HEK293 (cell line): ENCODE data around the gene CCSER1.

Source experiments
- CTCF ChIA-PET: fragments of 350-600 bp; formaldehyde crosslinking; extraction: SDS; loops from one replicate; lab custom pipeline; 2021; ENCODE audit warnings: antibody characterized with exemption; lab: Yijun Ruan, JAX
- POLR2A ChIA-PET: fragments of 300-600 bp; formaldehyde crosslinking; extraction: SDS; loops from one replicate; lab custom pipeline; 2020; ENCODE audit warnings: antibody characterized with exemption, inconsistent platforms; lab: Yijun Ruan, JAX
- H3K27ac ChIP-seq: fragments of 200-500 bp; sonication (Bioruptor generic); 2 replicates; pipeline ENCODE4 v1.5.1; 2014; ENCODE audit warnings: low read depth, low read length, control low read depth, inconsistent platforms; ENCODE audit errors: extremely low read depth
- H3K36me3 ChIP-seq, 2 experiments: fragments of 200-500 bp in 1 of 2; sonication (Bioruptor generic) in 1 of 2; 1 replicate in 1 of 2; 2 replicates in 1 of 2; pipeline ENCODE4 v1.5.1; 2014 to 2017; ENCODE audit warnings: inconsistent platforms in 2 of 2, low read length in 2 of 2; ENCODE audit not compliant: control insufficient read depth in 2 of 2, insufficient read depth in 1 of 2
- H3K4me1 ChIP-seq: fragments of 200-500 bp; sonication (Bioruptor generic); 2 replicates; pipeline ENCODE4 v1.5.1; 2014; ENCODE audit warnings: mild to moderate bottlenecking, low read length, inconsistent platforms; ENCODE audit not compliant: control insufficient read depth, insufficient read depth
- H3K4me3 ChIP-seq: 2 replicates; pipeline ENCODE4 v1.5.1; 2011; ENCODE audit warnings: low read depth, mild to moderate bottlenecking, control low read depth, low read length, moderate library complexity
- H3K9me3 ChIP-seq: fragments of 200-500 bp; sonication (Bioruptor generic); 2 replicates; pipeline ENCODE4 v1.5.1; 2014; ENCODE audit warnings: low read depth, low read length, inconsistent platforms; ENCODE audit not compliant: control insufficient read depth, insufficient read depth
- BCL11A ChIP-seq: fragments of 450-650 bp; formaldehyde crosslinking; IDR thresholded peaks from 2 replicates; pipeline ENCODE4 v1.5.1; 2016; ENCODE audit warnings: low read depth, missing biosample characterization, missing genetic modification characterization
- EGR2 ChIP-seq: fragments of 450-650 bp; formaldehyde crosslinking; IDR thresholded peaks from 2 replicates; pipeline ENCODE4 v1.5.1; 2016; ENCODE audit warnings: low read depth, missing biosample characterization, missing genetic modification characterization
- HOXC10 ChIP-seq: sonication (generic); formaldehyde crosslinking; IDR thresholded peaks from 2 replicates; pipeline ENCODE4 v1.8.1; 2023; ENCODE audit warnings: mild to moderate bottlenecking, missing genetic modification reagents
- HOXD13 ChIP-seq: sonication (generic); formaldehyde crosslinking; IDR thresholded peaks from 2 replicates; pipeline ENCODE4 v1.8.0; 2022; ENCODE audit warnings: missing genetic modification reagents, borderline replicate concordance
- KLF7 ChIP-seq: fragments of 450-650 bp; formaldehyde crosslinking; IDR thresholded peaks from 2 replicates; pipeline ENCODE4 v1.5.1; 2016; ENCODE audit warnings: missing biosample characterization, missing genetic modification characterization, borderline replicate concordance
- MEIS1 ChIP-seq: sonication (generic); formaldehyde crosslinking; IDR thresholded peaks from 2 replicates; pipeline ENCODE4 v1.8.1; 2022; ENCODE audit warnings: missing genetic modification reagents, mild to moderate bottlenecking, borderline replicate concordance
- MZF1 ChIP-seq: fragments of 450-650 bp; formaldehyde crosslinking; IDR thresholded peaks from 2 replicates; pipeline ENCODE4 v1.5.1; 2017; ENCODE audit warnings: missing biosample characterization, missing genetic modification characterization, borderline replicate concordance
- REPIN1 ChIP-seq: fragments of 450-650 bp; formaldehyde crosslinking; IDR thresholded peaks from 2 replicates; pipeline ENCODE4 v1.5.1; 2017; ENCODE audit warnings: missing biosample characterization, missing genetic modification characterization, low read depth
- SCRT1 ChIP-seq: fragments of 450-650 bp; formaldehyde crosslinking; IDR thresholded peaks from 2 replicates; pipeline ENCODE4 v1.5.1; 2016; ENCODE audit warnings: missing biosample characterization, missing genetic modification characterization, borderline replicate concordance
- SP2 ChIP-seq: fragments of 450-650 bp; formaldehyde crosslinking; IDR thresholded peaks from 2 replicates; pipeline ENCODE4 v1.5.1; 2016; ENCODE audit warnings: missing biosample characterization, missing genetic modification characterization
- TRIM28 ChIP-seq: IDR thresholded peaks from 2 replicates; pipeline ENCODE4 v1.6.1; 2011; ENCODE audit warnings: low read length, control low read depth, borderline replicate concordance
- YY1 ChIP-seq: fragments of 450-650 bp; formaldehyde crosslinking; IDR thresholded peaks from 2 replicates; pipeline ENCODE4 v1.5.1; 2018; ENCODE audit warnings: missing biosample characterization, missing genetic modification characterization
- ZBTB48 ChIP-seq: fragments of 450-650 bp; formaldehyde crosslinking; IDR thresholded peaks from 2 replicates; pipeline ENCODE4 v1.5.1; 2016; ENCODE audit warnings: missing biosample characterization, missing genetic modification characterization
- ZBTB7A ChIP-seq: fragments of 450-650 bp; formaldehyde crosslinking; IDR thresholded peaks from 2 replicates; pipeline ENCODE4 v1.5.1; 2016; ENCODE audit warnings: low read depth, missing biosample characterization, missing genetic modification characterization
- ZFP69B ChIP-seq: fragments of 450-650 bp; formaldehyde crosslinking; IDR thresholded peaks from 2 replicates; pipeline ENCODE4 v1.5.1; 2016; ENCODE audit warnings: missing biosample characterization, missing genetic modification characterization
- ZNF133 ChIP-seq: fragments of 450-650 bp; formaldehyde crosslinking; IDR thresholded peaks from 2 replicates; pipeline ENCODE4 v1.5.1; 2016; ENCODE audit warnings: missing biosample characterization, missing genetic modification characterization
- ZNF138 ChIP-seq: fragments of 450-650 bp; formaldehyde crosslinking; IDR thresholded peaks from 2 replicates; pipeline ENCODE4 v1.5.1; 2016; ENCODE audit warnings: missing biosample characterization, missing genetic modification characterization, borderline replicate concordance
- ZNF2 ChIP-seq: fragments of 450-650 bp; formaldehyde crosslinking; IDR thresholded peaks from 2 replicates; pipeline ENCODE4 v1.5.1; 2016; ENCODE audit warnings: missing biosample characterization, missing genetic modification characterization
- ZNF211 ChIP-seq: fragments of 450-650 bp; formaldehyde crosslinking; IDR thresholded peaks from 2 replicates; pipeline ENCODE4 v1.5.1; 2016; ENCODE audit warnings: low read depth, missing biosample characterization, missing genetic modification characterization
- ZNF274 ChIP-seq, 2 experiments: fragments of 200-500 bp in 1 of 2; fragments of 450-650 bp in 1 of 2; sonication (Bioruptor generic) in 1 of 2; formaldehyde crosslinking in 1 of 2; IDR thresholded peaks; 2 replicates each; pipeline versions ENCODE4 v1.5.1 to v1.6.1; 2014 to 2016; ENCODE audit warnings: borderline replicate concordance in 1 of 2, inconsistent platforms in 1 of 2, low read length in 1 of 2, missing biosample characterization in 1 of 2, missing genetic modification characterization in 1 of 2
- ZNF324 ChIP-seq: fragments of 450-650 bp; formaldehyde crosslinking; IDR thresholded peaks from 2 replicates; pipeline ENCODE4 v1.5.1; 2016; ENCODE audit warnings: missing biosample characterization, missing genetic modification characterization
- ZNF366 ChIP-seq: fragments of 450-650 bp; formaldehyde crosslinking; conservative IDR thresholded peaks from 2 replicates; pipeline ENCODE4 v1.5.1; 2016; ENCODE audit warnings: missing biosample characterization, missing genetic modification characterization
- ZNF404 ChIP-seq: fragments of 450-650 bp; formaldehyde crosslinking; IDR thresholded peaks from 2 replicates; pipeline ENCODE4 v1.5.1; 2017; ENCODE audit warnings: missing biosample characterization, missing genetic modification characterization
- ZNF416 ChIP-seq: fragments of 450-650 bp; formaldehyde crosslinking; IDR thresholded peaks from 2 replicates; pipeline ENCODE4 v1.5.1; 2016; ENCODE audit warnings: missing biosample characterization, missing genetic modification characterization
- ZNF529 ChIP-seq: fragments of 450-650 bp; formaldehyde crosslinking; IDR thresholded peaks from 2 replicates; pipeline ENCODE4 v1.5.1; 2017; ENCODE audit warnings: missing genetic modification characterization, missing biosample characterization; ENCODE audit not compliant: insufficient replicate concordance
- ZNF548 ChIP-seq: fragments of 450-650 bp; formaldehyde crosslinking; IDR thresholded peaks from 2 replicates; pipeline ENCODE4 v1.5.1; 2016; ENCODE audit warnings: missing biosample characterization, missing genetic modification characterization
- ZNF549 ChIP-seq: fragments of 450-650 bp; IDR thresholded peaks from 2 replicates; pipeline ENCODE4 v1.5.1; 2018; ENCODE audit warnings: missing biosample characterization, missing genetic modification characterization, mild to moderate bottlenecking, inconsistent platforms, moderate library complexity
- ZNF571 ChIP-seq: fragments of 450-650 bp; formaldehyde crosslinking; IDR thresholded peaks from 2 replicates; pipeline ENCODE4 v1.5.0; 2017; ENCODE audit warnings: missing biosample characterization, missing genetic modification characterization
- ZNF623 ChIP-seq: fragments of 450-650 bp; formaldehyde crosslinking; IDR thresholded peaks from 2 replicates; pipeline ENCODE4 v1.5.1; 2016; ENCODE audit warnings: missing biosample characterization, missing genetic modification characterization
- ZNF707 ChIP-seq: fragments of 450-650 bp; formaldehyde crosslinking; IDR thresholded peaks from 2 replicates; pipeline ENCODE4 v1.5.1; 2016; ENCODE audit warnings: missing biosample characterization, missing genetic modification characterization
- ZSCAN30 ChIP-seq: fragments of 450-650 bp; IDR thresholded peaks from 2 replicates; pipeline ENCODE4 v1.5.1; 2018; ENCODE audit warnings: missing biosample characterization, mild to moderate bottlenecking, missing genetic modification characterization, moderate library complexity
- TF ChIP-seq, protein P1 (sequence below): fragments of 450-650 bp; formaldehyde crosslinking; IDR thresholded peaks from 2 replicates; pipeline ENCODE4 v1.5.1; 2017; ENCODE audit warnings: missing biosample characterization, missing genetic modification characterization
- TF ChIP-seq, protein P2 (sequence below): fragments of 450-650 bp; formaldehyde crosslinking; IDR thresholded peaks from 2 replicates; pipeline ENCODE4 v1.5.1; 2016; ENCODE audit warnings: missing biosample characterization, missing genetic modification characterization
- TF ChIP-seq, protein P3 (sequence below): fragments of 450-650 bp; IDR thresholded peaks from 2 replicates; pipeline ENCODE4 v1.5.1; 2018; ENCODE audit warnings: missing biosample characterization, missing genetic modification characterization

CCSER1 gene

DNA sequence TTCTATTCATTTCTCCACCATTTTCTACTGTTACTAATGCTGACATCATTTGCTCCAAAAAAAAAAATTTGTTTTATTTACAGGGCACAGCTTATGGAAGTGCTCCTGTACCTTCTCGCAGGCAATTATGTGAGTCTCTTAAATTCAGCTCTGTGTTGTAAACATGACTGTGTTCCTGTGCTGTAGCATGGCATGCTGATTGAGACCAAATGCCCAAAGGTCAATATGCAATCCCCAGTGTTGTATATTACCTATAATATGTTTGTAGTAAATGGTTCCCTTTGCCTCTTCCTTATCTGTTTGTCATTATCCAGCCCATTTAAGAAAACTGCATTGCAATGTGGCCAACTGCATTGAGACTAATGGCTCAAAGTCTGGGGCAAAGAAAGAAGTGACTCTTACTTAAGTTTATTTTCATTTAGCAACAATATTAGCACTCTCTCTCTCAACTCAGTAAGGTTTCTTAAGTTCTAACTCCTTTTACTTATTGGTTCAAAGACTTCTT lies 1156.6 kb downstream of the CCSER1 start (continued):
- TF ChIP-seq, protein P1, sequence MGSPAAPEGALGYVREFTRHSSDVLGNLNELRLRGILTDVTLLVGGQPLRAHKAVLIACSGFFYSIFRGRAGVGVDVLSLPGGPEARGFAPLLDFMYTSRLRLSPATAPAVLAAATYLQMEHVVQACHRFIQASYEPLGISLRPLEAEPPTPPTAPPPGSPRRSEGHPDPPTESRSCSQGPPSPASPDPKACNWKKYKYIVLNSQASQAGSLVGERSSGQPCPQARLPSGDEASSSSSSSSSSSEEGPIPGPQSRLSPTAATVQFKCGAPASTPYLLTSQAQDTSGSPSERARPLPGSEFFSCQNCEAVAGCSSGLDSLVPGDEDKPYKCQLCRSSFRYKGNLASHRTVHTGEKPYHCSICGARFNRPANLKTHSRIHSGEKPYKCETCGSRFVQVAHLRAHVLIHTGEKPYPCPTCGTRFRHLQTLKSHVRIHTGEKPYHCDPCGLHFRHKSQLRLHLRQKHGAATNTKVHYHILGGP (tag by site-specific recombination), result no peak
- TF ChIP-seq ZNF548 (no peak), BCL11A (no peak), ZNF549 (tag by site-specific recombination) (no peak), ZNF571 (tag by site-specific recombination) (no peak), HOXC10 (CRISPR knock-in tag) (no peak), ZNF2 (tag by site-specific recombination) (no peak), ZNF274 (IDR thresholded peaks at IDR 0.05; ENCODE audit: low read length) (no peak), ZNF274 (tag by site-specific recombination; IDR thresholded peaks at IDR 0.05; ENCODE audit: borderline replicate concordance) (no peak), ZBTB7A (tag by site-specific recombination) (no peak), SP2 (tag by site-specific recombination) (no peak), ZNF324 (no peak)
- TF ChIP-seq, all 188 proteins: peak for 0

DNA sequence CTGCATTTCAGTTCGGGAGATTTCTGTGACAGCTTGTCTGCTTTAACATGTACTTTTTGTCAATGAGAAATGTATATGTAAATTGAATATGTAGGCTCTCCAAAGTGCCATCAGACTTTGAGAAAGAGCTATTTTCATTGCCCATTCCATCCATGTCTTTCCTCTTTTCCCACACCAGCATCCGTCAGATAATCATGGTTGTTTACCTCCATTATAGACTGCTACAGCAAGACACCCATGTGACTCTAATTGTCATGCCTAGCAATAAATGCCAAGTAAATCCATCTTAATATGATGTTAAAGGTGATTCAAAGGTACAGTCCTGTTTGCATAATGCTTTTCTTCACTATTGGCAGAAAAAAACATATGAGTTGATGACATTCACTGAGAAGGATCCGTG lies 1157.3 kb downstream of the CCSER1 start:
- Histone ChIP-seq H3K27ac (no peak overlapping the region), H3K4me3 (no peak overlapping the region), H3K36me3 (no peaks in the 10 kb centered on the region), H3K4me1 (0 out of 2 replicates have a peak, but pooled peaks cover 2% of the 10 kb centered on the region), H3K9me3 (no peaks in the 10 kb centered on the region)
- ChIA-PET CTCF (no interaction called here), POLR2A (no interaction called here)
- TF ChIP-seq ZNF133 (tag by site-specific recombination) (no peak), HOXD13 (CRISPR knock-in tag) (no peak), ZNF2 (tag by site-specific recombination) (no peak), MEIS1 (CRISPR knock-in tag) (no peak), ZNF623 (tag by site-specific recombination) (no peak), YY1 (tag by site-specific recombination) (no peak), TRIM28 (no peak), ZBTB48 (tag by site-specific recombination) (no peak), ZNF211 (tag by site-specific recombination) (no peak)

DNA sequence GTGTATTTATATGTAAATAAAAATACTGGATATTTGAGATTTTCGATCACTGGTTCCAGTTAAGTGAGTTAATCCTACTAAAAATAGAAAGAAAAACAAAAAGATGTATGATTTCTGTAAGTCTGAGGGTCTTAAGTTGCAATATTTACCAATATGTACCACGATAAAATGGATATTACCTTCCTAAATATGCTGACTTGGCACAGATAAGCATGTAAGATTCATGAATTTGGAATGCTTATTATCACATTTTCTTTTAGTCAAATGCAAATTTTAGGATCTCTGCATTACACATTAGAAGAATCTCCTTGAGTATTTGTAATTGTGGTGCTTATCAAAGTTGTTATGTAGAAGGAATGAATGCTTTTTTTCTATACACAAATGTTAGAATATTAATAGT lies 1158.3 kb downstream of the CCSER1 start:
- Histone ChIP-seq H3K4me3 (no peak overlapping the region), H3K27ac (no peak overlapping the region), H3K9me3 (no peaks in the 10 kb centered on the region), H3K4me1 (no peaks in the 10 kb centered on the region)
- CTCF ChIA-PET, result no interaction called here
- POLR2A ChIA-PET, result no interaction called here
- TF ChIP-seq SCRT1 (tag by site-specific recombination), result no peak
- TF ChIP-seq REPIN1, result no peak
- TF ChIP-seq, protein P2, sequence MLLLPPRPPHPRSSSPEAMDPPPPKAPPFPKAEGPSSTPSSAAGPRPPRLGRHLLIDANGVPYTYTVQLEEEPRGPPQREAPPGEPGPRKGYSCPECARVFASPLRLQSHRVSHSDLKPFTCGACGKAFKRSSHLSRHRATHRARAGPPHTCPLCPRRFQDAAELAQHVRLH (tag by site-specific recombination), result no peak
- TF ChIP-seq ZNF707, result no peak
- TF ChIP-seq, protein P3, sequence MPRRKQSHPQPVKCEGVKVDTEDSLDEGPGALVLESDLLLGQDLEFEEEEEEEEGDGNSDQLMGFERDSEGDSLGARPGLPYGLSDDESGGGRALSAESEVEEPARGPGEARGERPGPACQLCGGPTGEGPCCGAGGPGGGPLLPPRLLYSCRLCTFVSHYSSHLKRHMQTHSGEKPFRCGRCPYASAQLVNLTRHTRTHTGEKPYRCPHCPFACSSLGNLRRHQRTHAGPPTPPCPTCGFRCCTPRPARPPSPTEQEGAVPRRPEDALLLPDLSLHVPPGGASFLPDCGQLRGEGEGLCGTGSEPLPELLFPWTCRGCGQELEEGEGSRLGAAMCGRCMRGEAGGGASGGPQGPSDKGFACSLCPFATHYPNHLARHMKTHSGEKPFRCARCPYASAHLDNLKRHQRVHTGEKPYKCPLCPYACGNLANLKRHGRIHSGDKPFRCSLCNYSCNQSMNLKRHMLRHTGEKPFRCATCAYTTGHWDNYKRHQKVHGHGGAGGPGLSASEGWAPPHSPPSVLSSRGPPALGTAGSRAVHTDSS (tag by site-specific recombination), result no peak
- TF ChIP-seq MZF1 (tag by site-specific recombination), result no peak
- no peak for TF ChIP-seq ZNF529
- TF ChIP-seq ZNF404 (tag by site-specific recombination), result no peak
- TF ChIP-seq ZNF138 (tag by site-specific recombination), result no peak
- no peak for TF ChIP-seq ZNF416 (tag by site-specific recombination)
- TF ChIP-seq ZNF571 (tag by site-specific recombination), result no peak
- TF ChIP-seq ZSCAN30 (tag by site-specific recombination), result no peak
- TF ChIP-seq EGR2, result no peak
- no peak for TF ChIP-seq ZNF549 (tag by site-specific recombination)
- TF ChIP-seq ZNF366 (tag by site-specific recombination), result no peak
- TF ChIP-seq ZFP69B (tag by site-specific recombination), result no peak
- no peak for TF ChIP-seq KLF7
- TF ChIP-seq, all 188 proteins: peak for 0
- H3K36me3 ChIP-seq, result no peaks in the 10 kb centered on the region
